Colonic mucosa (tissue), 4 donors: ENCODE measurements around the gene IL17REL. TPM values are rescaled to one million over a fixed set of nuclear protein-coding genes. Genes with fewer than 3 reads are reported as not detected.

Source experiments
- DNase-seq: peaks from one replicate; pipeline ENCODE4 v3.0.0-alpha.2; 2020
- H3K27ac ChIP-seq: fragments of 200-600 bp; one replicate; pipeline ENCODE4 v1.8.0; 2021
- H3K27me3 ChIP-seq: fragments of 200-600 bp; one replicate; pipeline ENCODE4 v1.8.0; 2021
- H3K36me3 ChIP-seq: fragments of 200-600 bp; one replicate; pipeline ENCODE4 v1.8.0; 2021
- H3K4me1 ChIP-seq: fragments of 200-600 bp; one replicate; pipeline ENCODE4 v1.8.0; 2021; ENCODE audit warnings: mild to moderate bottlenecking
- H3K4me3 ChIP-seq: fragments of 200-600 bp; one replicate; pipeline ENCODE4 v1.8.0; 2021
- H3K9ac ChIP-seq, 2 donors: one replicate each; pipeline ENCODE4 v1.7.0; 2013; ENCODE audit warnings: control low read depth in 2 of 2, low read depth in 2 of 2, low read length in 2 of 2
- H3K9me3 ChIP-seq: fragments of 200-600 bp; one replicate; pipeline ENCODE4 v1.8.0; 2021
- intact Hi-C: fragments of 100-400 bp; cut with DNase I; formaldehyde crosslinking; loops from one replicate; pipeline ENCODE4 v1.14.1; 2022
- total RNA-seq, 2 donors: library from RNA; stranded (reverse); fragmentation: NEBNext Ultra II Directional in 1 of 2; extraction: Animal tissue kit (Norgen Biotek cat#: 25700) in 1 of 2; gene quantifications; one replicate each; pipeline ENCODE4 v1.2.1, GENCODE V29; 2021
- TF ChIP-seq, protein P1 (sequence below): fragments of 200-600 bp; IDR thresholded peaks from one replicate; pipeline ENCODE4 v1.8.0; 2022; ENCODE audit warnings: antibody characterized with exemption, mild to moderate bottlenecking
- donor health status: healthy.
- donor health status: DM: no; HTN: no; CAD: no.
- donor health status: DM: no; HTN: no; CAD: no.

The IL17REL gene
- total RNA-seq, 2 donors from 2014 or later = 0.11 to 0.22 TPM

DNA sequence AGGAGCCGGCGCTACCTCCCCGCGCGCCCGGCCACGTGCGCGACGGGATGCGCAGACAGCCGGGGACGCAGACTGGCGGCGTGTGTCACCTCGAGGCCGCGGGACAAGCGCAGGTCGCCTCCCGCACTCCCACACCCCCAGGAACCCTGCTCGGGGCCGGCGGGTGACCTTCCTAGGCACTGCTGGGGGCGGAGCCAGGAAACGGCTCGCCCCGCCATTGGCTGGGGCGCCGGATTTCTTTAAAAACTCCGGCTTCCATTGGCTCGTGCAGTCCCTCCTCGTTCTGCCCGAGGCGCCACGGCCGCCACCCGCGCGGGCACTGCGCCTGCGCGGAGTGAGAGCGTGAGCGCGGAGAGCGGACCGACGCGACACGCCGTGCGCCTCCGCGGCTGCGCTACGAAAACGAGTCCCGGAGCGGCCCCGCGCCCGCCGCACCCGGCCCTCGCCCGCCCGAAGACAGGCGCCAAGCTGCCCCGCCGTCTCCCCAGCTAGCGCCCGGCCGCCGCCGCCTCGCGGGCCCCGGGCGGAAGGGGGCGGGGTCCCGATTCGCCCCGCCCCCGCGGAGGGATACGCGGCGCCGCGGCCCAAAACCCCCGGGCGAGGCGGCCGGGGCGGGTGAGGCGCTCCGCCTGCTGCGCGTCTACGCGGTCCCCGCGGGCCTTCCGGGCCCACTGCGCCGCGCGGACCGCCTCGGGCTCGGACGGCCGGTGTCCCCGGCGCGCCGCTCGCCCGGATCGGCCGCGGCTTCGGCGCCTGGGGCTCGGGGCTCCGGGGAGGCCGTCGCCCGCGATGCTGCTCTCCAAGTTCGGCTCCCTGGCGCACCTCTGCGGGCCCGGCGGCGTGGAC is 52.2 kb downstream of the IL17REL start, which contains the start of gene PIM3:
TSS of gene PIM3 (plus strand) at position 614 of the 846 bp plus-strand sequence. CDS start at position 790, 176 bp downstream.
- Histone ChIP-seq H3K36me3 (peaks cover 14% of the 10 kb centered on the region), H3K27me3 (no peaks in the 10 kb centered on the region), H3K9me3 (no peaks in the 10 kb centered on the region), H3K9ac (peak within 1 kb of the TSS; percentile 94 to 96), H3K4me1 (peaks cover 18% of the 10 kb centered on the region), H3K27ac (peak within 1 kb of the TSS; percentile 96), H3K4me3 (peak within 1 kb of the TSS; percentile 99)
- TF ChIP-seq, protein P1, sequence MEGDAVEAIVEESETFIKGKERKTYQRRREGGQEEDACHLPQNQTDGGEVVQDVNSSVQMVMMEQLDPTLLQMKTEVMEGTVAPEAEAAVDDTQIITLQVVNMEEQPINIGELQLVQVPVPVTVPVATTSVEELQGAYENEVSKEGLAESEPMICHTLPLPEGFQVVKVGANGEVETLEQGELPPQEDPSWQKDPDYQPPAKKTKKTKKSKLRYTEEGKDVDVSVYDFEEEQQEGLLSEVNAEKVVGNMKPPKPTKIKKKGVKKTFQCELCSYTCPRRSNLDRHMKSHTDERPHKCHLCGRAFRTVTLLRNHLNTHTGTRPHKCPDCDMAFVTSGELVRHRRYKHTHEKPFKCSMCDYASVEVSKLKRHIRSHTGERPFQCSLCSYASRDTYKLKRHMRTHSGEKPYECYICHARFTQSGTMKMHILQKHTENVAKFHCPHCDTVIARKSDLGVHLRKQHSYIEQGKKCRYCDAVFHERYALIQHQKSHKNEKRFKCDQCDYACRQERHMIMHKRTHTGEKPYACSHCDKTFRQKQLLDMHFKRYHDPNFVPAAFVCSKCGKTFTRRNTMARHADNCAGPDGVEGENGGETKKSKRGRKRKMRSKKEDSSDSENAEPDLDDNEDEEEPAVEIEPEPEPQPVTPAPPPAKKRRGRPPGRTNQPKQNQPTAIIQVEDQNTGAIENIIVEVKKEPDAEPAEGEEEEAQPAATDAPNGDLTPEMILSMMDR = no peak
- peak; percentile 95 for DNase-seq
- intact Hi-C loops = no loop called here

DNA sequence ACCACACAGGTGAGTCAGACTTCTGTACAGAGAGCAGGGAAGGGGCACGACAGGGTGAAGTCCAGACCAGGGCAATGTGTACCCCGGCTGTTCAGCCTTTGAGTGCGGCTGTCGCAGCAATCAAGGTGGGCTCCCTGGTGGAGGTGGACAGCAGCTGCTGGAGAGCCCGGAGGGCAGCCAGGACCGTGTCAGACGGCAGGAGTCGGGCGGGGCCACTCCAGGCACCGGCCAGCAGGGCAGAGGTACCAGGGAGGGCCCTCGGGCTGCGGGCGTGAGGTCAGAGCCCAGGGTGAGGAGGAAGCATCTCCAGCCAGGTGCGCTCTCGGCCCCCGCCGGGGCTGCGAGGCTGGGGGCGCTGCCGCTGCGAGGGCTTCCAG is 52.8 kb downstream of the IL17REL start:
- H3K36me3 ChIP-seq = peaks cover 14% of the 10 kb centered on the region
- intact Hi-C loops = no loop called here
- peak overlapping the region; percentile 94 to 95 for H3K9ac ChIP-seq
- H3K9me3 ChIP-seq = no peaks in the 10 kb centered on the region
- H3K27ac ChIP-seq = peak overlapping the region; percentile 96
- TF ChIP-seq, protein P1 = no peak
- peak; percentile 68 for DNase-seq
- H3K27me3 ChIP-seq = no peaks in the 10 kb centered on the region
- H3K4me3 ChIP-seq = peak overlapping the region; percentile 62
- H3K4me1 ChIP-seq = peaks cover 18% of the 10 kb centered on the region

DNA sequence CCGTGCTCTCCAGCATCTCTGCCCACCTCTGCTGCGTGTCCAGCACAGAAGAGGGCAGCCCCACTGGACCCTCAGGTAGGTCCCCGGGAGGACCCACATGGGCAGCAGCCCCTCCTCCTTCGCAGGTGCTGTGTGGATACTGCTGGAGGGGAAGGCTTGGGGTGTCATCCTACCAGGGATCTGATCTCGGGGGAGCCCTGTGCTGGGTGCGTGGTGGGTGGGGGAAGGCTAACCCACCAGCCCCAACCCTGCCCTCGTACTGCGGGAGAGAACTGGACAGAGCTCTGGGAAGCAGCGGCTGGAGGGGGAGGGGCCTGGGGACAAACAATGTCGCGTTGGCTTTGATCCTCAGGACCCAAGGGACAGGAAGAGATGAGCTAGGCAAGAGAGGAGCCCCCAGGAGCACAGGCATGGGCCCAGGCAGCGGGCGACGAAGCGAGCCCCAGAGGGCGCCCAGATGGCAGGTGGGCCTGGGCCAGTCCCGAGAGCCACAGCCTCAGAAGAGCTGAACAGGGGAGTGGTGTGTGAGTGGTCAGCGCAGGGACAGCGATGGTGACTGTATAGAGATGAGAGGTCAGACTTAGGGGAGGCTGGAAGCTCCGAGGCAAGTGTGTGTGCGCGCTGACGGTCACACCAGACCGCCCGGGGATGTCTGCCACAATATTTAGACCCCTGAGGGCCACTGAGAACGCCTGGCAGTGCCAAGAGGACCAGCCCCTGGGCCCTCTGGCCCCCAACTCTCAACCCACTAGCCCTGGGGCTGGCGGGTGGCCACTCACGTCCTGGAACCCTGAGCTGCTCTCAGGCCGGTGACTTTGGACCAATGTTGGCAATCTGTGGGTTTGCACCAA is 53.4 kb downstream of the IL17REL start:
- Histone ChIP-seq H3K9ac (peak overlapping the region; percentile 94 to 95), H3K27ac (peak overlapping the region; percentile 96), H3K27me3 (no peaks in the 10 kb centered on the region), H3K9me3 (no peaks in the 10 kb centered on the region), H3K4me3 (peak overlapping the region; percentile 62), H3K36me3 (peaks cover 14% of the 10 kb centered on the region), H3K4me1 (peaks cover 18% of the 10 kb centered on the region)
- DNase-seq = no peak
- TF ChIP-seq, protein P1 = no peak
- intact Hi-C loops = no loop called here

DNA sequence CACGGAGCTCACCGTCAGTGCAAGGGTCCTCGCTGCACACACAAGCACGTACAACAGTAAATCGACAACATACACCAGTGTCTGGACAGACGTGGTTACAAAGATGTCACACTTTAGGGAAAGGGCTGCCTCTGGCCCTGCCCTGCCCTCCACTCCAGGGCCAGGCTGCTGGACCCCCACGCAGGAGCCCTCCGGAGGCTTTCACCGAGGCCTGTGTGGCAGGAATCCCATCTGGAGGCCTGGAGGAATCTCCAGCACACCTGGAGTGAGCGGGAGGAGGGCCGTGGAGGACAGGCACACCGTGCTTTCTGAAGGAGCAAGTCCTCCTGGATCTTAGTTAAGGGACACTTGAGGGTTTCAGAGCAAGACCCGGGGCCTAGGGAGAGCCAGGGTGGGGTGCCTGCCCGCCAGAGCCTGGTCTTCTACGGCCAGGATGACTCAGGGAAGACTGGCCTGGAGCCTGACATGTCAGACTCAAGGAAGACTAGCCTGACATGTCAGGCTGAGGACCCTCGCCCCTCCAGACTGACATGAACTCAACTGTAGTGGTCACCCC is 54.1 kb downstream of the IL17REL start:
- Histone ChIP-seq H3K9ac (peak overlapping the region in 1 of 2 donors; percentile 95), H3K9me3 (no peaks in the 10 kb centered on the region), H3K27ac (no peak overlapping the region), H3K27me3 (no peaks in the 10 kb centered on the region), H3K36me3 (peaks cover 8% of the 10 kb centered on the region), H3K4me1 (peaks cover 11% of the 10 kb centered on the region), H3K4me3 (no peak overlapping the region)
- intact Hi-C loops = no loop called here
- TF ChIP-seq, protein P1 = no peak
- no peak for DNase-seq

DNA sequence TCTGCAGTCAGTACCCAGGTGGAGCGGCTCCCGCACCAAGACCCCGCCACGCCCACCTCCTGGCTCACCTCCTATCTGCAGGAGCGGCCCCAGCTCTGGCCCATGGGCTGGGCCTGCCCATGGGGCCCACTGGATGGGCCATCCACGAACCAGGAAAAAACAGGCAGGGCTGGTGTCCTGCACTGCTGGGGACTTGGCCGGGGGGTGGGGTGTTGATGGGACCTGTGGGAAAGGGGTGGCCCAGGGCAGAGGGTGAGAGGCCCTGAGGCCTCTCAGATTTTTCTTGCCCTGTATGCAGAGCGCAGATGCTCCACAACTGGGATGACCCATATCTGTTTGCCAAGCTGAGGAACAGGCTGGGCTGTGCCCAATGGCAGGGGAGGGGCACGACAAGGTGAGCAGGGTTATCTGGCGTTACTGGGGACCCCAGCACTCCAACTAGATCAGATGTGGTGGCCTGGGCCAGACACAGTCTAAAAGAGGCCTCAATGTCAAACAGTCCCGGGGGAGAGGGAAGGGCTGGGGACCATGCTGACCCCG is 54.7 kb downstream of the IL17REL start:
- Histone ChIP-seq H3K27me3 (no peaks in the 10 kb centered on the region), H3K4me1 (peaks cover 10% of the 10 kb centered on the region)

More for the DNA sequence above, 54.7 kb downstream of the IL17REL start:
- no peak overlapping the region for H3K4me3 ChIP-seq
- H3K36me3 ChIP-seq = peaks cover 5% of the 10 kb centered on the region
- DNase-seq = no peak
- no peak overlapping the region for H3K27ac ChIP-seq
- TF ChIP-seq, protein P1 = no peak
- no peaks in the 10 kb centered on the region for H3K9me3 ChIP-seq
- H3K9ac ChIP-seq = peak overlapping the region in 1 of 2 donors; percentile 34
- intact Hi-C loops = no loop called here
